ENCODE measurements around the gene NECTIN1. TPM values are rescaled to one million over a fixed set of nuclear protein-coding genes. Genes with fewer than 3 reads are reported as not detected.

NECTIN1 gene
- total and polyA plus RNA-seq, 9 donors: 7.9 to 44.3 (median 28.2) TPM

DNA sequence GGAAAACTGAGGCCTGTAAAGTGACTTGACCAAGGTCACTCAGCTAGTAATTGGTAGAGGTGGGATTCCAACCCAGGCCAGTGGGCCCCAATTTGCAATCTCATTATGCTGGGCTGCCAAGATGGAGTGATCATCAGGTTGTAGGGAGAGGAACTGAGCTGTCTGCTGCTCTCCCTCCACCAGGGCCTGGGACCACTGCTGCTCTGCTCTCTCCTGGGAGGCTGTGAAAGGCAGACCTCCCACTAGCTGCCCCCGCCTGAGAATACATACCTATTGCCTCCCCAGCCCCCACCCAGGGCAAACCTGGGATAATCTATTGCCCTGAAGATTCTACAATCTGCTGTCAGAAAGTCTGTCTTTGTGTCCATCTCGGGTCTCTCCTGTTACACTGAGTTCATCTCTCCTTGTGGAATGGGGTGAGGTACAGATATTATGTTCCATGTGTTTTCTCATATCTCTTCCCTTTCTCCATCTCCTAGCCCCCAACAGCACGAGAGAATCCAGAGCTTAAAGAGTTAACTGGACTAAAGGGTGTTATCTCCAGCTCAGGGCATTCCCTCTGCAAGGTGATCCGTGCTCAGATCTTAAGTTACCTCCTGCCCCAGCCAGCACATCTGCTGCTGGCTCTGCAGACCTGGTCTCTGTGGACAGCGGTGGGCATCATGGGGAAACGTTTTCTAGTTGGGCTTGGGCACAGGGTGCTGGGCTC is 5.6 kb downstream of the NECTIN1 start:
- Histone ChIP-seq H3K27me3 (ENCODE audit: control insufficient read depth, insufficient read depth, low read length) (peaks cover 16% of the 10 kb centered on the region), H3K27ac (ENCODE audit: low read length) (no peak overlapping the region), H3K4me1 (ENCODE audit: control insufficient read depth, insufficient read depth, low read length) (peaks cover 66% of the 10 kb centered on the region), H3K4me3 (ENCODE audit: low read length) (no peak overlapping the region), H3K36me3 (ENCODE audit: control insufficient read depth, insufficient read depth, low read length) (peaks cover 8% of the 10 kb centered on the region), H3K9me3 (replicated peaks; ENCODE audit: control insufficient read depth, low read depth, low read length) (no peaks in the 10 kb centered on the region)
- DNase-seq: no peak
- 29% methylated on average over 3 of the region's 6 CpGs for WGBS (ENCODE audit: insufficient coverage)

DNA sequence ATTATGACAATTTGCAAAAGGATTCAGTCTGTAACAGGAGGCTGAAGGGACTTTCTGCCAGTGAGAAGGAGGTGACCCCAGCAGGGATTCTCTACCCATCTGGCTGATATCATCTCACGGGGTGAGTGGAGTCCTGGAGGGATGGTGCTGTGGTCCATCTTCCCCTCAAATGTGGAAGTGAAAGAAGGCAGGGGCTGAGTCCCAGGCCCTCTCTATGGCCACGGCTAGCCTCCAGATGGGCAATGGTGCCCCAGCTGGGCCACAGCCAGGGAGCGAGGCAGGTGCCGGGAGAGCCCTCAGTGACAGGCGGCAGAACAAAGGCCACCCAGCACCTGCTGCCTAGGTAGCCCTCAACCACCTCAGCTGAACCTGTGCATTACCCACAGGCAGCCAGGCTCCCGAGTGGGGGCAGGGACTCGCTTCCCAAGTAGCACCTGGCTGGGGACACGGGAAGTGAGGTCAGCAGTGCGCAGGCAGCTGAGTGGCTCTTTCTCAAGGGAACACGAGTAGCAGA is 6.7 kb downstream of the NECTIN1 start:
- Histone ChIP-seq H3K4me3 (ENCODE audit: low read length) (no peak overlapping the region), H3K4me1 (ENCODE audit: control insufficient read depth, insufficient read depth, low read length) (peaks cover 67% of the 10 kb centered on the region), H3K27me3 (ENCODE audit: control insufficient read depth, insufficient read depth, low read length) (peaks cover 12% of the 10 kb centered on the region), H3K27ac (ENCODE audit: low read length) (no peak overlapping the region), H3K9me3 (replicated peaks; ENCODE audit: control insufficient read depth, low read depth, low read length) (no peaks in the 10 kb centered on the region), H3K36me3 (ENCODE audit: control insufficient read depth, insufficient read depth, low read length) (peaks cover 8% of the 10 kb centered on the region)
- DNase-seq: no peak
- 69% methylated on average over 9 of the region's 10 CpGs for WGBS (ENCODE audit: insufficient coverage)

DNA sequence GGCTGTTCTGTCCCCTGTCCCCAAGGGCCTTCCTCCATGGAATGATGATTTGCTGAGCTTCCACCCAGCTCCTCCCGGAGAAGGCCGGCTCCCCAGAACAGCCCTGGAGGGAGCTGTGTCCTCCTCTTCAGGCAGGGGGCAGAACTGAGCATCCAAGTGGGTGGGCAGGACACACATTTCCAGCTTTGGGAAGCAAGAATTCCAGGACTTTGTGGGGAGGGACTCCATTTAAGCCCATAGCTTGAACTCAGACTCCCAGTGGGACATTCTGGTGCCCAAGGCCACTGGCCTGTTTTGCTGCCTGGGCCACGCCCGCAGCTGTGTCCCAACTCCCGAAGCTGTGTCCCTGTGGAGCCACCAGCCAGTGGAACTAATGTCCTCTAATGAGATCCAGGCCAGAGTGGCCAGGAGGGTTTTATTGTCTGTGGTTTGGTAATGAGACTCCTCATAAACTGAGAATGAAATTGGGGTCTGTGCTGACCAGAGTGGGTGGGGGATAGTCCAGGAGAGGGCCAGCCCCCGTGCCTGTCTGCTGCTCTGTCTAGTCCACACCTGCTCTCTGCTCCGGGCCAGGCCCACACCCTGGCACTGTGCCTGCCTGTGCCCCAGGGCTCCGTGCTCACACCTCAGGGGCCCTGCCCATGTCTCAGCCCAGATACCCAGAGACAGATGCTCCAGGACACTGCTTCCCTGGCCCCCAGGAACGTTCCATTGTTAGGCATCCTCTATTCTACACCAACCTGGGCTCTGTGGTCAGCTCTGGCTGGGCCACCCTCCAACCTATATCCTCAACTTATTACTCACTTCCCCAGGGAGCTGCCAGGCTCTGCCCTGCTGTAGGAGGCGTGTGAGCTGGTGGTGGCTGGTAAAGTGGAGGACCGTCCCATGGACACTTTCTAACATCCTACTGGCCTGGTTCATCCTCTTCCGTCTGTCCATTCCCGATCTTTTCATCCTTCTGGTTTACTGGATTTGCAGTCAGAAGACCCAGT is 7.6 kb downstream of the NECTIN1 start:
- Histone ChIP-seq H3K9me3 (replicated peaks; ENCODE audit: control insufficient read depth, low read depth, low read length) (no peaks in the 10 kb centered on the region), H3K36me3 (ENCODE audit: control insufficient read depth, insufficient read depth, low read length) (peaks cover 8% of the 10 kb centered on the region), H3K27ac (ENCODE audit: low read length) (no peak overlapping the region), H3K27me3 (ENCODE audit: control insufficient read depth, insufficient read depth, low read length) (peaks cover 3% of the 10 kb centered on the region), H3K4me1 (ENCODE audit: control insufficient read depth, insufficient read depth, low read length) (peaks cover 62% of the 10 kb centered on the region), H3K4me3 (ENCODE audit: low read length) (no peak overlapping the region)
- 53% methylated on average over 9 of the region's 13 CpGs for WGBS (ENCODE audit: insufficient coverage)
- DNase-seq: peak; percentile 47

DNA sequence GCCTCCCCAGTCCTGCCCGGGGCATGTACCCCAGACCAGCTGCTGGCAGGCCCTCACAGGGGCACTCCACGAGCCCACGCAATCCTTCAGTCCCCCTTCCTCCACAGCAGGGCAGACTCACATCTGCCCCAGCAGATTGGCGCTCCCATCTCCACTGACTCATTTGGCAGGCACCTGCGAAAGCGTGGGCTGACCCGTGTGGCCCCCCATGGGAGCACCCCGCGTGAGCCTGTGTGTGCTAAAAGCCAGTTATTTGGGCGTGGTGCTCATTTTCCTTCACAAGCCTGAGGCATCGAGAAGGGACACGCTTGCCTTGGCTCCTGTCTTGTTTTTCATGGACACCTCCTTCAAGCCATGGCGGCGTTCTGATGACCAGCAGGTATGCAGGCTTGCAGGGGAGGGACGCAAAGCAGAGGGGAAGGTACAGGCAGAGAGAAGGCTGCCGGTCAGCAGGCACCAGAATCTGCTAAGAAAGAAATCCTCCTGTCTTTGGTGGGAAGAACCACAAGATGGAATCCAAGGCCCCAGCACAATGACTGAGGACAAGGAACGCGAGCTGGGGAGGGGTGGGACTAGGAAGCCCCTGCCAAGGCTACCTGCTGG is 8.6 kb downstream of the NECTIN1 start:
- Histone ChIP-seq H3K27ac (ENCODE audit: low read length) (no peak overlapping the region), H3K4me1 (ENCODE audit: control insufficient read depth, insufficient read depth, low read length) (peaks cover 54% of the 10 kb centered on the region), H3K27me3 (ENCODE audit: control insufficient read depth, insufficient read depth, low read length) (no peaks in the 10 kb centered on the region), H3K4me3 (ENCODE audit: low read length) (no peak overlapping the region), H3K36me3 (ENCODE audit: control insufficient read depth, insufficient read depth, low read length) (peaks cover 8% of the 10 kb centered on the region), H3K9me3 (replicated peaks; ENCODE audit: control insufficient read depth, low read depth, low read length) (no peaks in the 10 kb centered on the region)
- no peak for DNase-seq
- 62% methylated on average over 16 of the region's 18 CpGs for WGBS (ENCODE audit: insufficient coverage)

DNA sequence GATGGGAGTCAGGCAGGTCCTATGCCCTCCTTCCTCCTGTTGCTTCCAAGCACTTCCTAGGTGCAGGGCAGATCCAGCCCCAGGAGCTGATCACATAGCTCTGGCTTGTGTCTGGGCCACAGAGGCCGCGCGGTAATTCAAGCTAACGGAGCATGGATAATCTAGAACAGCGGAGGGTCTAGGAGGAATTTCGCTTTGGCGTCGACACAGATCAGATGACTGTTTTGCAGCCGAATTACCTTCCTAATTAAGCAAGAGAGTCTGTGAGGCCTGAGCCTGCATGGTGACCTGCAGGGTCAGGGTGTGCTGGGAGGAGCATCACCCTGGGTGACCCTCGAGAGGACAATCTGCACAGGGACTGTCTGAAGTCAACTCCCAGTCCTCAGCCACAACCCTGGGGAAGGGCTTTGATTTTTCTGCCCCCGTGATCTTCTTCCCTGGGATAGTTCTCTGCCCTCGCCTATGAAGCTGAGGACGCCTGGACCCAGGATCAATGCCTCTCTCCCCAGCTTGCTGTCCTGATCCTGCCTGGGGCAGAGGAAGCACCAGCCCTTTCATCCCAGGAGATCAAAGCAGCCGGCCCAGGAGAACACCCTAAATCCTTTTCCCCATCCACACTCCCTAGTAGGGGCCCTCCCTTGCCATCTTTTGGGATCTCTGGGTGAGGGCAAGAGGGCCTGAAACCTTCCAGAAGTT is 11.0 kb downstream of the NECTIN1 start:
- no peak for DNase-seq
- Histone ChIP-seq H3K9me3 (replicated peaks; ENCODE audit: control insufficient read depth, low read depth, low read length) (no peaks in the 10 kb centered on the region), H3K36me3 (ENCODE audit: control insufficient read depth, insufficient read depth, low read length) (peaks cover 8% of the 10 kb centered on the region), H3K27ac (ENCODE audit: low read length) (no peak overlapping the region), H3K4me3 (ENCODE audit: low read length) (no peak overlapping the region), H3K4me1 (ENCODE audit: control insufficient read depth, insufficient read depth, low read length) (peaks cover 43% of the 10 kb centered on the region), H3K27me3 (ENCODE audit: control insufficient read depth, insufficient read depth, low read length) (no peaks in the 10 kb centered on the region)
- WGBS (ENCODE audit: insufficient coverage): 49% methylated on average over 14 of the region's 14 CpGs

DNA sequence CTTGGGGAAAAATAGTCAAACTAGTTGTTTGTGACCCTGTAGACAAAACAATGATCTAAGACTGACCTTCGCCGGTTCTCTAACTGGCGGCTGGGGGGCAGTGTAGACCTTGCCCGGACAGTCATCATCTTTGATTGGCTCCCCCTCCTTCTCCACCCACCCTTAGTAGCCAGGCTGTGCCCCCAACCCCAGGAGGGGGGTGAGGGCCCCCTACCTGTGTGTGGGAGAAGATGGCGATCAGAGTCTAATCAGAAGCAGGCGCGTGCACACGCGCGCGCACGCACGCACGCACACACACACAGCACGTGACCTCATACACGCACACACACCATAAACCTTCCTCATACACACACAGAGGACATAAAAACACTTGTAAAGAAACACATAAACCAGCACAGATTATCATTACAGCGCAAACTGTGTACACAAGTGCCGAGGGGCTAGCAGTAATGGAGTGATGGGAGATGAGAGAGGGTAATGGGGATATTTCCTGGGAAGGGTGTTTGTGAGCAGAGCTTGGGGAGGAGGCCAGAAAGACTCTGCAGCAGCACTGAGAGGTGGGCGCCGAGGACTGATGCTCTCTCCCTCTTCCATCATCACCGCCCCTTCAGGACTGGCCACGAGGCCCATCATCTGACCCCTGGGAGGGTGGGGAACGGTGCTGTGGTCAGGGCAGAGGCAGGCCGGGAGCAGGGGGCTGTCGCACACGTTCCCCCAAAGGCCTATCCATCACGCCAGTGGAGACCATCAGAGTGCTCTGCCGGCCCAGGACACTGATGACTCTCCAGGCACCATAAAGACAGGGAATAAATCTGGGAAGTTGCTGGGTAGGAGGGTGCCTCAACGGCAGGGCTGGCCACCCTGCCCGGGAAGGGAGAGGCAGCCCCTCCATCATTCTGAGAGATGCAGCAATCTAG is 12.2 kb downstream of the NECTIN1 start:
- Histone ChIP-seq H3K4me3 (ENCODE audit: low read length) (no peak overlapping the region), H3K36me3 (ENCODE audit: control insufficient read depth, insufficient read depth, low read length) (peaks cover 8% of the 10 kb centered on the region), H3K27ac (ENCODE audit: low read length) (no peak overlapping the region), H3K4me1 (ENCODE audit: control insufficient read depth, insufficient read depth, low read length) (peaks cover 36% of the 10 kb centered on the region), H3K9me3 (replicated peaks; ENCODE audit: control insufficient read depth, low read depth, low read length) (no peaks in the 10 kb centered on the region), H3K27me3 (ENCODE audit: control insufficient read depth, insufficient read depth, low read length) (no peaks in the 10 kb centered on the region)
- no peak for DNase-seq
- WGBS (ENCODE audit: insufficient coverage): 65% methylated on average over 19 of the region's 30 CpGs

DNA sequence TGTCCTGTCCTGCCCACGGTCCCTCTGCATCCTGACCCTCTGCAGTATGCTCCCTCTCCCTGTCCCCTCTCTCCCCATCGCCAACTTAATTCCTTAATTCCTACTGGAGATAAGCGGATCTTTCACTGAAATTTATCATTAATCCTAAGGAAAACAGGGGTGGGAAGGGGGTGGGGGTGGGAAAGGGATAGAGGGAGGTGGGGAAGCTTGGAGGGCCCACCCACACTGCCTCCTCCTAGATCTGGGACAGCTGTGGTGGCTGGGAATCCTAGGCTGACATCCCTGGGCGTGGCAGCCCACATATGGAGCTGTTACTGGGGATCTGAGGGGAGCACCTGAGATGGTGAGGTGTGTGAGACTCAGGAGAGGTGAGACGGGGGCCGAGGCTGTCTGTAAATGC is 14.4 kb downstream of the NECTIN1 start:
- Histone ChIP-seq H3K4me3 (ENCODE audit: low read length) (no peak overlapping the region), H3K9me3 (replicated peaks; ENCODE audit: control insufficient read depth, low read depth, low read length) (no peaks in the 10 kb centered on the region), H3K36me3 (ENCODE audit: control insufficient read depth, insufficient read depth, low read length) (peaks cover 4% of the 10 kb centered on the region), H3K4me1 (ENCODE audit: control insufficient read depth, insufficient read depth, low read length) (peaks cover 23% of the 10 kb centered on the region), H3K27ac (ENCODE audit: low read length) (no peak overlapping the region), H3K27me3 (ENCODE audit: control insufficient read depth, insufficient read depth, low read length) (peaks cover 3% of the 10 kb centered on the region)
- DNase-seq: no peak
- 67% methylated on average over 4 of the region's 6 CpGs for WGBS (ENCODE audit: insufficient coverage)

DNA sequence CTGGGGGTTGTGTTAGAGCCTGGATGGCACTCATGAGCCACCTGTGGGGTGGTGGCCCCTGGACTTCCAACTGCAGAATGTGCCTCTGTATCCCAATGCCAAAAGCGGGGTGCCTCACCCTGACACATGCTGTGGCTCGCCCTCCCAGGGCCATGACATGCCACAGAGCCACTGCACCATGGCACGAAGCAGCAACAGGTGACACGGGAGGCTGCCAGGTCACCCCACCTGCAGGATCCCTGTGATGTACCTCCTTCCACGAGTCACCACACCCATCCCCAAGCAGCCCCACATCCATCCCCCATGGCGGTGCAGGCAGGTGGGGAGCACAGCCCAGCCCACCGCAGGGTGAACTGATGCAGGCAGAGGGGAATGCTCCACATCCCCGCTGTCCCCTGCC is 14.8 kb downstream of the NECTIN1 start:
- WGBS (ENCODE audit: insufficient coverage): 91% methylated on average over 8 of the region's 8 CpGs
- Histone ChIP-seq H3K27me3 (ENCODE audit: control insufficient read depth, insufficient read depth, low read length) (peaks cover 3% of the 10 kb centered on the region), H3K36me3 (ENCODE audit: control insufficient read depth, insufficient read depth, low read length) (no peaks in the 10 kb centered on the region), H3K9me3 (replicated peaks; ENCODE audit: control insufficient read depth, low read depth, low read length) (no peaks in the 10 kb centered on the region), H3K27ac (ENCODE audit: low read length) (no peak overlapping the region), H3K4me1 (ENCODE audit: control insufficient read depth, insufficient read depth, low read length) (peaks cover 27% of the 10 kb centered on the region), H3K4me3 (ENCODE audit: low read length) (no peak overlapping the region)
- DNase-seq: no peak

Data from muscle of leg (tissue), 11 donors.